Ovary (tissue), 9 donors: ENCODE data around the gene SLC30A7. TPM values are rescaled to one million over a fixed set of nuclear protein-coding genes. Genes with fewer than 3 reads are reported as not detected.

ENCODE experiments used
- DNase-seq, 5 donors: peaks; one replicate each; pipeline ENCODE4 v3.0.0-alpha.2; 2019 to 2020
- H3K27ac ChIP-seq, 2 donors: fragments of 200-600 bp; one replicate each; pipeline versions ENCODE4 v1.5.1 to v1.8.0; 2019 to 2022
- H3K27me3 ChIP-seq: fragments of 200-600 bp; one replicate; pipeline ENCODE4 v1.8.0; 2022
- H3K36me3 ChIP-seq: fragments of 200-600 bp; sonication (generic); one replicate; pipeline ENCODE4 v1.5.1; 2019
- H3K4me1 ChIP-seq: one replicate; pipeline ENCODE4 v1.8.1; 2013; ENCODE audit warnings: mild to moderate bottlenecking, moderate library complexity; ENCODE audit not compliant: insufficient read depth
- H3K4me3 ChIP-seq: fragments of 200-600 bp; sonication (generic); one replicate; pipeline ENCODE4 v1.5.1; 2017
- H3K9me3 ChIP-seq, 2 donors: fragments of 200-600 bp in 1 of 2; sonication (generic) in 1 of 2; one replicate each; pipeline versions ENCODE4 v1.5.1 to v1.8.1; 2013 to 2019; ENCODE audit warnings: mild to moderate bottlenecking in 1 of 2, moderate library complexity in 1 of 2
- CTCF ChIP-seq, 3 donors: fragments of 450-650 bp in 2 of 3; fragments of 200-600 bp in 1 of 3; IDR thresholded peaks; one replicate each; pipeline versions ENCODE4 v1.5.1 to v1.8.0; 2016 to 2022; ENCODE audit warnings: antibody characterized with exemption in 3 of 3, mild to moderate bottlenecking in 1 of 3
- EP300 ChIP-seq: sonication (generic); formaldehyde crosslinking; IDR thresholded peaks from one replicate; pipeline ENCODE4 v1.6.1; 2017; ENCODE audit warnings: antibody characterized with exemption
- POLR2A ChIP-seq: fragments of 450-650 bp; IDR thresholded peaks from one replicate; pipeline ENCODE4 v1.6.1; 2017; ENCODE audit warnings: antibody characterized with exemption, mild to moderate bottlenecking, moderate library complexity
- WGBS, 3 donors: extraction: QIAGEN DNeasy Blood & Tissue Kit in 1 of 3; methylation state at CpG; one replicate each; pipeline versions ENCODE4 v1.1.5 to v1.1.7; 2013 to 2017; 5-methylcytosine and 5-hydroxymethylcytosine counted together
- intact Hi-C, 4 donors: fragments of 100-400 bp; cut with DNase I; formaldehyde crosslinking; loops; one replicate each; pipeline versions ENCODE4 v1.11.0 to v1.15.1; 2022 to 2023
- polyA plus RNA-seq, 2 donors: library from polyadenylated mRNA; stranded (reverse); fragments of 200-250 nt in 1 of 2; fragments of 350-450 nt in 1 of 2; fragmentation: Illumina TruSeq in 1 of 2; extraction: RNeasy Lipid Tissue Mini Kit (QIAGEN cat#74804) in 1 of 2; gene quantifications; one replicate each; pipeline ENCODE4 v1.2.3, GENCODE V29; 2013 to 2014
- total RNA-seq, 7 donors: library from RNA; depleted of rRNA in 2 of 7; stranded (reverse); fragments of >200 nt in 2 of 7; fragmentation: NEBNext Ultra II Directional in 3 of 7; extraction: Animal tissue kit (Norgen Biotek cat#: 25700) in 3 of 7; gene quantifications; one replicate each; pipeline versions ENCODE4 v1.1.0 to v1.2.4, GENCODE V29; 2016 to 2023
- donor health status: DM: no; HTN: no; CAD: no; lungs with moderate emphysema.
- donor health status: DM: no; HTN: no; CAD: no.
- donor health status: Bipolar disorder and iron deficiency.
- donor health status: DM: yes; HTN: yes; CAD: no.
- donor health status: DM: no; HTN: no; CAD: no.
- donor health status: DM: yes; HTN: yes; CAD: no.

The SLC30A7 gene
- total and polyA plus RNA-seq, 9 donors = 4.1 to 25.3 (median 15.4) TPM

- Histone ChIP-seq H3K4me3 (no peak overlapping the region), H3K36me3 (no peaks in the 10 kb centered on the region), H3K4me1 (no peaks in the 10 kb centered on the region), H3K27ac (no peak overlapping the region), H3K27me3 (no peaks in the 10 kb centered on the region), H3K9me3 (no peaks in the 10 kb centered on the region)
- intact Hi-C loops = no loop called here
- TF ChIP-seq POLR2A = no peak
- TF ChIP-seq CTCF (IDR thresholded peaks at IDR 0.05) = no peak
- TF ChIP-seq EP300 = no peak
- 63 to 74% (median 66%) methylated on average over 1 of the region's 1 CpG for WGBS, 3 donors
- no peak for DNase-seq
Measured at GRCh38 chr1:101013776-101014175, 117.9 kb downstream of the SLC30A7 start.

GRCh38 chr1:101017448-101017847, 121.6 kb downstream of the SLC30A7 start:
- intact Hi-C loops = no loop called here
- WGBS, 3 donors = 95 to 98% (median 97%) methylated on average over 1 of the region's 1 CpG
- TF ChIP-seq CTCF (IDR thresholded peaks at IDR 0.05) (no peak), POLR2A (no peak), EP300 (no peak)
- no peak overlapping the region for H3K27ac ChIP-seq
- no peaks in the 10 kb centered on the region for H3K36me3 ChIP-seq
- H3K9me3 ChIP-seq = no peaks in the 10 kb centered on the region
- no peaks in the 10 kb centered on the region for H3K4me1 ChIP-seq
- no peak overlapping the region for H3K4me3 ChIP-seq
- DNase-seq = no peak
- no peaks in the 10 kb centered on the region for H3K27me3 ChIP-seq

- H3K27me3 ChIP-seq = no peaks in the 10 kb centered on the region
- H3K27ac ChIP-seq = no peak overlapping the region
- WGBS, 3 donors = 86 to 89% (median 87%) methylated on average over 3 of the region's 3 CpGs
- H3K4me1 ChIP-seq = peaks cover 3% of the 10 kb centered on the region
- DNase-seq = no peak
- intact Hi-C loops = no loop called here
- no peak overlapping the region for H3K4me3 ChIP-seq
- H3K9me3 ChIP-seq = no peaks in the 10 kb centered on the region
- H3K36me3 ChIP-seq = no peaks in the 10 kb centered on the region
- TF ChIP-seq POLR2A (no peak), EP300 (no peak), CTCF (IDR thresholded peaks at IDR 0.05) (no peak)
Measured at GRCh38 chr1:101022294-101022693, 126.4 kb downstream of the SLC30A7 start.

- intact Hi-C loops = no loop called here
- TF ChIP-seq POLR2A (no peak), EP300 (no peak), CTCF (IDR thresholded peaks at IDR 0.05) (no peak)
- peak overlapping the region; percentile 74 for H3K4me3 ChIP-seq
- H3K4me1 ChIP-seq = peaks cover 3% of the 10 kb centered on the region
- H3K27me3 ChIP-seq = no peaks in the 10 kb centered on the region
- H3K36me3 ChIP-seq = no peaks in the 10 kb centered on the region
- no peaks in the 10 kb centered on the region for H3K9me3 ChIP-seq
- WGBS, 3 donors = 1 to 2% (median 1%) methylated on average over 9 of the region's 9 CpGs
- peak overlapping the region in 1 of 2 donors; percentile 35 for H3K27ac ChIP-seq
- DNase-seq = peak in 2 of 5 donors; percentile 14 to 19
Measured at GRCh38 chr1:101025283-101025656, 129.4 kb downstream of the SLC30A7 start.
